Activated T-helper 1 cell treated with Interleukin-2 at 50 U/mL for 16 hours (primary cell): Measurements from ENCODE around the gene TAPBPL.
"Not testable (repeated sequence)": the region's sequence is repeated elsewhere in the genome, so short reads cannot be mapped to it uniquely, and the experiment has no call there.

Experiments
- DNase-seq: peaks from one replicate; pipeline ENCODE4 v3.0.0-alpha.2; 2020; ENCODE audit warnings: low read depth

Gene TAPBPL, protein sequence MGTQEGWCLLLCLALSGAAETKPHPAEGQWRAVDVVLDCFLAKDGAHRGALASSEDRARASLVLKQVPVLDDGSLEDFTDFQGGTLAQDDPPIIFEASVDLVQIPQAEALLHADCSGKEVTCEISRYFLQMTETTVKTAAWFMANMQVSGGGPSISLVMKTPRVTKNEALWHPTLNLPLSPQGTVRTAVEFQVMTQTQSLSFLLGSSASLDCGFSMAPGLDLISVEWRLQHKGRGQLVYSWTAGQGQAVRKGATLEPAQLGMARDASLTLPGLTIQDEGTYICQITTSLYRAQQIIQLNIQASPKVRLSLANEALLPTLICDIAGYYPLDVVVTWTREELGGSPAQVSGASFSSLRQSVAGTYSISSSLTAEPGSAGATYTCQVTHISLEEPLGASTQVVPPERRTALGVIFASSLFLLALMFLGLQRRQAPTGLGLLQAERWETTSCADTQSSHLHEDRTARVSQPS

DNA sequence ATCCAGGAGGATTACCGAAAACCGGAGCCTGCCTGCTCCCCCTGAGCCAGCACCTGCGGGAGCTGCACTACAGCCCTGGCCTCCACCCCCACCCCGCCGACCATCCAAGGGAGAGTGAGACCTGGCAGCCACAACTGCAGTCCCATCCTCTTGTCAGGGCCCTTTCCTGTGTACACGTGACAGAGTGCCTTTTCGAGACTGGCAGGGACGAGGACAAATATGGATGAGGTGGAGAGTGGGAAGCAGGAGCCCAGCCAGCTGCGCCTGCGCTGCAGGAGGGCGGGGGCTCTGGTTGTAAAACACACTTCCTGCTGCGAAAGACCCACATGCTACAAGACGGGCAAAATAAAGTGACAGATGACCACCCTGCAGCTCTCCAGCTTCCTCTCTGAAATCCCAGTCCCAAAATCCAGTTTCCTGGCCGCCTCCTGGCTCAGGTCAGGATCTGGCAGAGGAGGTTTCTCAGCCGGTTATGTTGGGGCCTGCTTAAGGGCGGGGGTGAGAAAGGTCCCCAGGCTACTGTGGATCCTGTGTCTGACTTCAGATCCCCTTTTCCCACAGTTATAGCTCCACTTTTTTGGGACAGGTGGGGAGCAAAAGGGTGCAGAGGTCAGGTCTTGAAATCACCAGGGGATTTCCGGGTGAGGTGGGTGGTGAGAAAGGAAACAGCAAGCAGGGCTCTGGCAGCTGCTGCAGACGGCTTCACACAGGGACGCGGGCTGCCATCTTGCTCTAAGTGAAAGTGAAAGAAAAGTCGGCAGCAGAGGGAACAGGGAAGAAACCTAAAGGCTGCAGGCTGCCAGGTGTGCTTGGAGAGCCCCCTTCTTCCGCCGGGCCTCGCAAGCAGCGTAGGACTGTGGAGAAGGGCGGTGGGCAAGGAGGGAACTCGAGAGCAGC is at the start of gene TAPBPL:
Gene TAPBPL (plus strand): TSS at position 695 of the 897 bp plus-strand sequence. CDS start 207 bp downstream, outside the sequence.
- peak; percentile 63 for DNase-seq

DNA sequence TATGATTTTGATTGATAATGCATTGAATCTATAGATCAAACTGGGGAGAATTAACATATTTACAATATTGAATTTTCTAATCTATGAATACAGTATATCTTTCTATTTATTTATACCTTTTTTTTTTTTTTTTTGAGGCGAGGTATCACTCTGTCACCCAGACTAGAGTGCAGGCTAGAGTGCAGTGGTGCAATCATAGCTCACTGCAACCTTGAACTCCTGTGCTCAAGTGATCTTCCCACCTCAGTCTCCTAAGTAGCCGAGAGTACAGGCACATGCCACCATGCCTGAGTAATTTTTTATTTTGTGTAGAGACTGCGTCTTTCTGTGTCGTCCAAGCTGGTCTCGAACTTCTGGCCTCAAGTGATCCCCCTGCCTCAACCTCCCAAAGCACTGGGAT is 47.5 kb upstream of the TAPBPL start:
- DNase-seq, result no peak

DNA sequence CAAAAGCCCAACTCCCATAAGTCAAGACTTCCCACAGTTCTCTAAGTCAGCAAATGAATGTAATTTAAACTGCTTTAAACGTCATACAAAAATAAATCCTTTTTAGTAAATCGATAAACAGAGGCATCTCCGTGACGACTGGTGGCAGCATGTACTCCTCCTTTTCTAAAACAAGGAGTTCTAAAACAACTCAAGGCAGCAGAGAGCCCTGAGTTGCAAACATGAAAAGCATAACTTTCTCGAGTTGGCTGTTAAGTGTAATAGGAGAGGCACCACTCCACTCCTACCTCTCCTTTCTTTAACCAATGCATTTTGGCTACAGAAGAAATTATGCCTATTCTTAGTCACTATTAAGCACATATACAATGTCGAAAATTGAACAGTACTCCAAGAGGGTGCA is 45.9 kb upstream of the TAPBPL start:
- no peak for DNase-seq

DNA sequence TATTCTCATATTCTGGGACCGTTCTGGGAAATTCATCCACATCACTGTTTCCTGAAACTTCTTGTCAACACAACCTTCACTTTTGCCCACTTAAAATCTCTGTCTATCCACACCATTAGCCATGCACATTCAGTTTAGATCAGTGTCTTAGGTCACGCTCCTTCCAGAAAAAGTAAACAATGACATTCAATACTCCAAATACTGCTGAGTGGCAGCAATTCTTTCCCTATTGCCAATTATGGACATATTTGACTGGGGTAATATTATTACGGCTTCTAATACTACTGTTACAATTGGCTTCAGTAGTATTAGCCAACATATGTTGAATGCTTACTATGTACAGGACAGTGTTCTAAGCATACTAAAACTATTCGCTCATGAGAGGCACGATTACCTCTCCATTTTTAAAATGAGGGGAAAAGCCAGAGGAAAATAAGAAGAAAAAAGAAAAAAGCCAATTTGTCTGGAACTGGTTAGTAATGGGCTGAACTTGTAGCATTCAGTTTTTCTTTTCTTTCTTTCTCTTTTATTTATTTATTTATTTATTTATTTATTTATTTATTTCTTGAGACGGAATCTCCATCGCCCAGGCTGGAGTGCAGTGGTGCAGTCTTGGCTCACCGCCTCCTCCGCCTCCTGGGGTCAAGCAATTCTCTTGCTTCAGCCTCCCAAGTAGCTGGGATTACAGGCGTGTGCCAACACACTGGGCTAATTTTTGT is 44.4 kb upstream of the TAPBPL start:
- no peak for DNase-seq

DNA sequence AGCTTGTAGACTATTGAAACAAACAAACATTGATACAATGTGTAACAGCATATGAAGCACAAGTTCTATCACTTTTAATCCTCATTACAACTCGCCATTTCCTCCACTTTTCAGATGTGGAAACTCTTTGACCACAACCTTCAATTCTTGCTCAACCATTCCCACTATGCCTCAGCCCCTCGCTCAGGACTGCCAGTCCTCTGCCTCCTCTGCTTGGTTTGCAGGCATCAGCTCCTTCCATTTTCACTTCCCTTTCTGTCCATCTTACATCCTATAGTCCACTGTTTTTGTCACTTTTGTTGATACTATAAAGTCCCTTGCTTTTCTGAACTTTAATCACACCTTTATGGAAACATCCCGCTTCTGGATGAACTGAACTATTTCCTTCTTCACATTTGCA is 35.2 kb upstream of the TAPBPL start:
- no peak for DNase-seq

DNA sequence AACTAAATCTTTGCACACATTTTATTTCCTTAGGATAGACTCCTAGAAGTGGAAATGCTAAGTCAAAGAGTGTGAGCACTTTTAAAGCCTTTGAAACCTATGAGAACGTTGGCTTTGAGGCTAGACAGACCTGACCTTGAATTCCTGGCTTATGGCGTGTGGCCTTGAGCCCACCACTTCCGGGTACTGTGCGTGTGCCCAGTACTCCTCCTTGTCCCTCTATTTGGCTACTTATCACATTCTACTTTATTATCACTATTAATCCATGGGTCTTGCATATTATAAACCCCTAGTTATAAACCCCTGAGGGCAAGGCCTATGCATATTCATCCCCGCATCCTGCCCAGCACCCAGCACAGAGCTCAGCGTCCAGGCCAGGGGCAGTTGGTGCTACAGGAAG is 33.0 kb upstream of the TAPBPL start:
- DNase-seq, result no peak

DNA sequence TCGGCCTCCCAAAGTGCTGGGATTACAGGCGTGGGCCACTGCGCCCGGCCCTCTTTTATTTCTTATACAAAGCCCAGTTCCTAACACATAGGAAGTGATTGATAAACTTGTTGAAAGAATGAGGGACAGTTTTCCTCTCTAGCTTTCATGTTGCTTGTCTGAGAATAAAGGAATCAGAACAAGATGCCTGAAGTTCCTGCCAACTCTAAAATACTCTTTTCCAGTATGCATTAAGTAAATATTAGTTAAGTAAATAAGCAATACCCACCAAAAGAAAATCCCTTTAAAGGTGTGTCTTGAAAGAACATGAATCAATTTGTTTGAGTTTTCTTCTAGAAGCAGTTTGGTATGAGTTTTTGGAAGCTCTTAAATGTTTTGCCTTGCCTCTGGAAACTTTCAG is 31.5 kb upstream of the TAPBPL start:
- no peak for DNase-seq

DNA sequence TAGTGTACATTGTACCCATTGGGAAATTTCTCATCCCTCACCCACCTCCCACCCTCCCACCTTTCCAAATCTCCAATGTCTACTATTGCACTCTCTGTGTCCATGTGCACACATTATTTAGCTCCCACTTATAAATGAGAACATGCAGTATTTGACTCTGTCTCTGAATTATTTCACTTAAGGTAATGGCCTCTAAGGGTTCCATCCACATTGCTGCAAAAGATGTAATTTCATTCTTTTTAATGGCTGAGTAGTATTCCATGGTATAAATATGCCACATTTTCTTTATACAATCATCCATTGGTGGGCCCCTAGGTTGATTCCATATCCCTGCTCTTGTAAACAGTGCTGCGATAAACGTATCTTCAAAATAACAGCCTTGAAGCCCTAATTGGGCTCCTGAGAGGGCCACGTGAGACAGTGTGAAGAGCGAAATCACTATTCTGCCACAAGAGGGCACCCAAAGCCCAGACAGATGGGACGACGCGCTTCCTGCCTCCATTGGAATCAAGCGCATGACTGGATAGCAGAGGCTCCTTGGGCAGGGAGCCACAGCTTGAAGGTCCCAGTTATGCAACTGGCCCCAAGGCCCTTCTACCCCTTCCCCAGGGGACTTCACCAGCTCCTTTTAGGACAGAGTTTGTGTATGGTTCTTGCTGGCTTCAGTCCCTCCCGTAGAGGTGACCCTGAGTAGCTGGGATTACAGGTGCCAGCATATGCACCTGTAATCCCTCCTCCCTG is 28.4 kb upstream of the TAPBPL start:
- DNase-seq, result peak; percentile 55

DNA sequence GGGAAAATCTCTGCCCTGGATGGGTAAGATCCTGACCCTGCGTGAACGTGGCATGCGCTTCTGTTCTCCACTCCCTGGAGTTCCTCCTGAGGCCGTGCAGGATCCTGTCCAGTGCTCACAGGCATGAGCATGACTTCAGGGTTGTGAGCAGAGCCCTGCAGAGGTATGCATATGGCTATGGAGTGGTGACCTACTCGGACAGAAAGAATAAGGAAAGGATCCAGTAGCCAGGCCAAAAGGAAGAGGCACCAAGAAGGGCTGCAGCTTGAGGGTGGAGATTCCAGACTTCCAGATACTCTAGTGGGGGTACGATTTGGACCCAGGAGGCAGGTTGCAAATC is 27.9 kb upstream of the TAPBPL start:
- DNase-seq, result no peak

DNA sequence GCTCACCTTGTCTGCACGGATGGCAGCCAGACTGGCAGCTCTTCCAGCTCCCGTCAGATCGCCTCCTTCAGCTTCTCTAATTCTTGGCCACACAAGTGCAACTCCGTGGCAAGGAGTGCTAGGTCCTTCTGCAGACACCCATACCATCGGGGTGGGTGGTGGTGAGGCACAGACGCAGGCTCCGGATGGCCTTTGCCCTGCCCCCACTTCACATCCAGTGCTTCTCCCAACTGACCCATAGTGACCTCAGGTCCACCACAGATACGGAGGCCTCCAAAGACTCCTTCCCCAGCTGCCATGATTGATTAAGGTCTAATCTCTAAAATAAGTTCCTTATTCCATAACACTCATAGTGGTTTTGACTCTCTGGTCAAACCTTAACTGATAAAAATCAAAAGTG is 27.0 kb upstream of the TAPBPL start:
- DNase-seq, result no peak

DNA sequence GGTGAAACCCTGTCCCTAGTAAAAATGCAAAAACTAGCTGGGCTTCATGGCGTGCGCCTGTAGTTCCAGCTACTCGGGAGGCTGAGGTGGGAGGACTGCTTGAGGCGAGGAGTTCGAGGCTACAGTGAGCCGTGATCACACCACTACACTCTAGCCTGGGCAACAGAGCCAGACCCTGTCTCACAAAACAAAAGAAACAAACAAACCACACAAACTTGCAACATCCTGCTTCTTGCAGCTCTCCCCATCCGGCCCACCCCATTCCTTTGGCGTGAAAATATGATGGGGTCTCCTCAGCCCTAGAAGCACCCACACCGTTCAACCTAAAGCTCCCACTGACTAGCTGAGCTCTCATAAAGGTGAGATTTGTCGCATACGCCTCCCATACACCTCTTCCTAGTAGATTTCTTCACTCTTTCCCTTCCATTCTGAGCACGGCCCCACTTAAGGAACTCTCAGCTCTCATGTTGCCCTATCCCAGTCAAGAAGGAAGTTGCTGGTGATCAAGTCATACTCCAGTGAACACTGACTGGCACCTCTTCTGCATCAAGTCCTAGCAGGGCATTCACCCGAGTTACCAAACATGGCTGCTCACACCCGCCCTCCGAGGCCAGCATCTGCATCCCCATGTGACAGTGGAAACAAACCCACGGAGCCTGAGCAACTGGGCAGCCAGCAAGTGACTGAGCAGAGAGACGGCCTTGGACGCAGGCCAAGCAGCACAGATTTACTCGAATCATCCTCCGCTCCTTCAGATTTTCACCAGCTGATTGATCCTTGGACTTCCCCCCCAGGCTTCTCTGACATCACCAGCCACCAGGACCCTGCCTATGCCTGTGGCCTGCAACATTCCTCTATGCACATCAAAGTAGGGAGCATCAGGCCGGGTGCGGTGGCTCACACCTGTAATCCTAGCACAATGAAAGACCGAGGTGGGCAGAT is 26.0 kb upstream of the TAPBPL start:
- no peak for DNase-seq

DNA sequence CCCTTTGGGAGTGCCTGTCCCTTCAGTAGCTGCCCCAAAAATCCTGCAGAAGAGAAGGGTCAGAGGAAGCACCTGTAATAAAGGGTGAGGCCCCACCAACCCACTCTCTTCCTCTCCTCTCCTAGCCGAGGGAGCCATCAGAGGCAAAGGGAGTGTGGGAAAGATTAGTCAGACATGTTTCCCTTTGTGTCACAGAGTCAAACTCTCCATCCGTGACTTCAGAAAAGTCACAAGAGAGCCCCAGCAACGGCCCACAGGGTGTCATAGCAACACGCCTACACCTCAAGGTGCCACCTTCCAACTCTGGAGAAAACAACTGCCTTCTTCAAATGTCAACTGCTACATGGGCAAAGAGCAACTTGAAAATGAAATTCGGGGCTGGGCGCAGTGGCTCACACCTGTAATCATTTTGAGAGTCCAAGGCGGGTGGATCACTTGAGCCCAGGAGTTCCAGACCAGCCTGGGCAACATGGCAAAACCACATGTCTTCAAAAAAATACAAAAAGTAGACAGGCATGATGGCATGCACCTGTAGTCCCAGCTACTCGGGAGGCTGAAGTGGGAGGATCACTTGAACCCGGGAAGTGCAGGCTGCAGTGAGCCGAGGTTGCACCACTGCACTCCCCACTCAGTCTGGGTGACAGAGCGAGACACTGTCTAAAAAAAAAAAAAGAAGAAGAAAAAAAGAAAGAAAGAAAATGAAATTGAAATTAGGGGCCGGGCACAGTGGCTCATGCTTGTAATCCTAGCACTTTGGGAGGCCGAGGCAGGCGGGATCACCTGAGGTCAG is 24.8 kb upstream of the TAPBPL start:
- DNase-seq, result peak; percentile 65

DNA sequence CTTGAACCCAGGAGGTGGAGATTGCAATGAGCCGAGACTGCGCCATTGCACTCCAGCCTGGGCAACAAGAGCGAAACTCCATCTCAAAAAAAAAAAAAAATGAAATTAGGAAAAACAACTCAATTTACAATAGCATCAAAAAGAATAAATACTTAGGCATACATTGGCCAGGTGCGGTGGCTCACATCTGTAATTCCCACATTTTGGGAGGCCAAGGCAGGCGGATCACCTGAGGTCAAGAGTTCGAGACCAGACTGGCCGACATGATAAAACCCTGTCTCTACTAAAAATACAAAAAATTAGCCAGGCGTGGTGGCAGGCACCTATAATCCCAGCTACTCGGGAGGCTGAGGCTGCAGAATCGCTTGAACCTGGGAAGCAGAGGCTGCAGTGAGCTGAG is 24.0 kb upstream of the TAPBPL start:
- DNase-seq, result not testable (repeated sequence)

DNA sequence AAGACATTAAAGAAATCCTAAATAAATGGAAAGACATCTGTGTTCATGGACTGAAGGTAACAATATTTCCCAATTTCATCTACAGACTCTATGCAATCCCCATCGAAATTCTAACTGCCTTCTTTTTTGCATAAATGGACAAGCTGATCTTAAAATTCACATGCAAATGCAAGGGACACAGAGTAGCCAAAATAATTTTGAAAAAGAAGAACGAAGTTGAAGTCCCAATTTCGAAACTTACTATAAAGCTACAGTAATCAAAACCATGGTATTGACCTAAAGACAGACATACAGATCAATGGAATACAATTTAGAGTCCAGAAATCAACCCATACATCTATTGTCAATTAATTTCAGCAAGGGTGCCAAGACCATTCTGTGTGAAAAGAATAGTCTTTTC is 23.5 kb upstream of the TAPBPL start:
- no peak for DNase-seq

DNA sequence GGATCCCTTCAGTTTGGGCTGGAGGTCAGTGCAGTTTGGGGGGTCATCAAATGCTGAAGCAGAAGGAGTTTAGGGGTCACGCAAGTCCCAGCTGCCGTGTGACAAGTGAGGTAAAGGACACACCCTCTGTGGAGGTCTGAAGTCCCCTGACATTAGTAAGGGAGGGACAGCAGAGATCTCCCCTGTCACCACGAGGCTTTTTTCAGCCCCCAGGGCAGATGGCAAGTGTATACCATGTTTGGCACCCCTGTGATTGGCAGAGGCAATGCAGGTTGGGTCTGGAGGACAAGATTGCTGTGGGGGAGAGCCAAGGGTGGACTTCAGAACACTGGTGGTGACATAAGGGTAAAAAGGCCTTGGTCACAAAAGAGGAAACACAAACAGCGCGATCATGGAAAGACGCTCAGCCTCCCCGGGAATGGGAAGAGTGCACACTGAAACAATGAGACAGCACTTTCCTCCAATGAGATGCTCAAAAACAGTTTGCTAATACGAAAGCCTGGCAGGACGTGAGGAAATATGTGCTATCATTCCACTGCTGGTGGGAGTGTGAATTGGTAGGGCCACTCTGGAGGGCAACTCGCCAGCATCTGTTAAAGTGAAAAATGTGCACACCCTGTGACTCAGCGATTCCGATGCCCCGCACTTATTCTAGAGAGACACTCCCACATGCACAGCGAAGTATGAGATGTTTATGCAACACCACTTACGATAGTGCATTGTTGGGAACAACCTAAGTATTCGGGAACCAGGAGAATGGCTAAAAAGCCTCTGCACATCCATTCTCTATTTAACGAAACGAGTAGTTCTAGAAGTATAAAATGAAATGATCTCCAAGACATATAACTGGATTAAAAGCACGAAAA is 21.5 kb upstream of the TAPBPL start:
- DNase-seq, result no peak

DNA sequence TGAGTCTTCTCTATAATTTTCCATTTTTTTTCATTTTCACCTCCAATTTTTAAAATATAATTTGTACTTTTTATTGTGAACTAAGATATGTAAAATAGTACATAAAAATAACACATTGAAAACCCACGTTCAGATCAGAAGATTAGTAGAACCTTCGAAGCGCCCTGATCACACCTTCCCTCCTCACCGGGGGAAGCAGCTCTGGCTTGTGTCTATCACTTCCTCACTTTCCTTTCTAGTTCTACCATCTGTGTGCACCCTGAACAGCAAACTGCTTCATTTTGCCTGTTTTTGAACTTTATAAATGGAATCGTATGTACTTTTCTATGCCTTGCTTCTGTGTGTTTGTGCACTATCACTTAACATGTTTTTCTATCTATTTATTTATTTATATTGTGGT is 18.9 kb upstream of the TAPBPL start:
- DNase-seq, result no peak

DNA sequence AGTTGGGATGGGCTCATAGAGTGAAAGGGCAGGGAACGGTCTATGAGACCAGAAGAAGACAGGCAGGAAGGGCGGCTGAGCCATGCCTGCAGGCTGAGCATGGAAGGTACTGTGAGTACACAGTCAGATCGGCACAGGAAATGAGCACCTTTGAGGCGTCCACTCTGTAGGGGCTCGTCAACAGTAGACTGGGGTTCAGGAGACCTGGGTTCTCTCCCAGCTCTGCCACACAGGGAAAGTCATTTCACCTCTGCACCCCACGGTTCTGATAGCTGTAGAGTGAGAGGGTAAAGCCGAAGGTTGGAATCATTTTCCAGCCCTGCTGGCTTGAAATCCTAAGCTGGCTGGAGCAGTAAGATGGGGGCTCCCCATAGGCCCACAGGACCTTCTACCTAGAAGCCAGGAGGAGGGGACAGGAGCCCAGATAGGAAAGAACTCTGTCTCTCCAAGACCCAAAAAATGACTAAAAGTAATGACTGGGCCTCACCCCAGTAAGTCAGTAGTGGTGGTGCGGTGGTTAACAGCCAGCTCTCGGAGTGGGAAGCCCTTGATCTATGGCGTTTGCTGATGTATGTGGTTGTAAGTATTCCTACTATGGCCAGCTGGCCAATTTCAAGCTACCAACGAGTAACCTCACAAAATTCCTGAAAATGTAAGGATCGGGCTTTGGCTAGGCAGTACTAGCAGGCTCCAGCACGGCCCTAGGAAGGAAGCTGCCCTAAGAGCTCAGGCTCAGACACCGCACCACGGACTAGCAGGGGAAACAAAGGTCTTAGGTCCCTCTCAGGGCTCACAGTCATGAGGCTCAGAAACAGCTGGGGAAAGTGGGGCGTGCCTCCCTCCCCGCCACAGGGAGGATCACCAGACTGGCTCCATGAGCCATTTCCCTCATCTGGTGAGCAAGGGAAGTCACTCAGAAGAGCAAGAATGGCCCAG is 17.4 kb upstream of the TAPBPL start:
- DNase-seq, result no peak
